ENCODE measurements around the gene RBM24.

DNA sequence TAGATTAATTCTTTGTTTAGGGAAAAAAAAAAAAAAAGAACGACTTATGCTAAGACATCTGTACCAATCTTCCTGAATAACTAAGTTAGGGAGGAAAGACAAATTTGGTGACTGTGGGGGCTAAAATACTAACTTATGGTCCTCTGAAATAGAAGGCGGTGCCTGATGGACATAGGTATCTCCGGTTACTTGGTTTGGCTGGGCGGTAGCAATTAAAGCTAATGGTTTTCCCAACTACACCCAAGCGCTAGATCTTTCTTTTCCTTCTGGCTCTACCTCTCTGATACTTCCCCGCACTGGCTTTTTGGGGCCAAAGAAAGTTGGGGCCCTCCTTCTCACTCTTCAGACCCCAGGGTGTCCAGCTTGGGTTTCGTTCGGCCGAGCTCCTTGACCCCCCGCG is 1.0 kb upstream of the RBM24 start:
- TF ChIP-seq POLR2A (IDR thresholded peaks at IDR 0.05; ENCODE audit: low read length) (no peak), GATA1 (IDR thresholded peaks at IDR 0.05; ENCODE audit: low read depth, low read length) (no peak)

Data from erythroblast (primary cell).